Calu3 (cell line): ENCODE measurements around the gene TFF3. TPM values are rescaled to one million over a fixed set of nuclear protein-coding genes. Genes with fewer than 3 reads are reported as not detected.

Source experiments
- BruUV-seq: library from RNA; stranded (reverse); fragments of 400-500 nt; replicated peaks from 2 replicates; lab custom pipeline; 2021; lab: Mats Ljungman, UMichigan
- CTCF ChIA-PET: fragments of 300-600 bp; sonication (Branson Sonifier 250); formaldehyde crosslinking; loops from one replicate; lab custom pipeline; 2022; ENCODE audit warnings: antibody characterized with exemption; lab: Charles Lee
- DNase-seq: peaks from one replicate; pipeline ENCODE4 v3.0.0; 2022
- H3K27ac Mint-ChIP-seq: one replicate; pipeline ENCODE4 v1.8.0; 2022; ENCODE audit warnings: mixed read lengths; ENCODE audit not compliant: unreplicated experiment
- H3K27me3 Mint-ChIP-seq: one replicate; pipeline ENCODE4 v1.8.0; 2022; ENCODE audit warnings: mixed read lengths; ENCODE audit not compliant: unreplicated experiment
- H3K36me3 Mint-ChIP-seq: one replicate; pipeline ENCODE4 v1.8.0; 2022; ENCODE audit warnings: mild to moderate bottlenecking, moderate library complexity, mixed read lengths; ENCODE audit not compliant: insufficient read depth, unreplicated experiment
- H3K4me1 Mint-ChIP-seq: one replicate; pipeline ENCODE4 v1.8.0; 2022; ENCODE audit warnings: mild to moderate bottlenecking, low read depth, mixed read lengths; ENCODE audit not compliant: unreplicated experiment
- H3K4me3 Mint-ChIP-seq: one replicate; pipeline ENCODE4 v1.8.0; 2022; ENCODE audit warnings: mild to moderate bottlenecking, low read depth, moderate library complexity, mixed read lengths; ENCODE audit not compliant: unreplicated experiment
- H3K9me3 Mint-ChIP-seq: one replicate; pipeline ENCODE4 v1.8.0; 2022; ENCODE audit warnings: low read depth, mixed read lengths; ENCODE audit not compliant: unreplicated experiment
- CTCF ChIP-seq: fragments of 200-600 bp; IDR thresholded peaks from one replicate; pipeline ENCODE4 v1.8.0; 2022; ENCODE audit warnings: antibody characterized with exemption; ENCODE audit not compliant: unreplicated experiment
- intact Hi-C: fragments of 100-400 bp; cut with micrococcal nuclease; formaldehyde crosslinking; loops from one replicate; pipeline ENCODE4 v1.10.0; 2022; ENCODE audit not compliant: unreplicated experiment
- total RNA-seq: library from RNA; stranded (reverse); gene quantifications from 2 replicates; pipeline ENCODE4 v1.2.3, GENCODE V29; 2022

The TFF3 gene
- total RNA-seq, 1 experiment from 2014 or later, result not detected

- intact Hi-C loops, result no loop called here
- no peak for TF ChIP-seq CTCF
- no peak overlapping the region for H3K4me3 Mint-ChIP-seq
- H3K36me3 Mint-ChIP-seq, result no peaks in the 10 kb centered on the region
- H3K27me3 Mint-ChIP-seq, result peaks cover 5% of the 10 kb centered on the region
- no peak overlapping the region for H3K27ac Mint-ChIP-seq
- H3K9me3 Mint-ChIP-seq, result no peaks in the 10 kb centered on the region
- no TSS peak for BruUV-seq
- DNase-seq, result no peak
- H3K4me1 Mint-ChIP-seq, result peaks cover 8% of the 10 kb centered on the region
- CTCF ChIA-PET, result interaction anchor here (0.6 to 1.6 kb wide), 4 partner anchors 9 to 194 kb away, joined by 3 to 5 read pairs (median 4); no protein-coding TSS in a partner anchor
These were observed 23.8 kb upstream of the TFF3 start for GRCh38 chr21:42338729-42339715.

- no peak overlapping the region for H3K27ac Mint-ChIP-seq
- DNase-seq, result peak; percentile 76
- peaks cover 14% of the 10 kb centered on the region for H3K27me3 Mint-ChIP-seq
- BruUV-seq, result no TSS peak
- no peaks in the 10 kb centered on the region for H3K9me3 Mint-ChIP-seq
- peaks cover 8% of the 10 kb centered on the region for H3K4me1 Mint-ChIP-seq
- intact Hi-C loops, result no loop called here
- CTCF ChIA-PET, result interaction anchor here (0.6 to 1.6 kb wide), 5 partner anchors 23 to 193 kb away, joined by 3 to 5 read pairs (median 4); no protein-coding TSS in a partner anchor
- no peaks in the 10 kb centered on the region for H3K36me3 Mint-ChIP-seq
- TF ChIP-seq CTCF, result peak; percentile 30
- H3K4me3 Mint-ChIP-seq, result peak overlapping the region; percentile 30
These were observed 22.9 kb upstream of the TFF3 start for GRCh38 chr21:42337830-42338728.

DNA sequence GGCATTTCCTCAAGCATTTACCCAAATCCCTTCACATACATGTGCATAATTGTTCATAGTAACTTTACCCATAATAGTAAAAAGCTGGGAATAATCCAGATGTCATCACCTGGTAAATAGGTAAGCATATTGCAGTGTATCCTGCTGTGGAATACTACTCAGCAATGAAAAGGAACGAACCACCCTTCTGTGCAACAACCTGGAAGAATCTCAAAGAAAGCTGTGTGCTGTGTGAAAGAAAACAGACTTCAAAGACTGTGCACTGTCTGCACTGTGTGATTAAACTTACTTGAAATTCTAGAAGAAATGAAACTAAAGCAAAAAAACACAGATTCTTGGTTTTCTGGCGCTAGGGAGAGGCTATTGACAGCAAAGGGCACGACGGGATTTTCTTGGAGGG, 22.1 kb upstream of the TFF3 start:
- no peak for DNase-seq
- Mint-ChIP-seq H3K27ac (no peak overlapping the region), H3K9me3 (no peaks in the 10 kb centered on the region), H3K36me3 (no peaks in the 10 kb centered on the region), H3K4me1 (peaks cover 8% of the 10 kb centered on the region), H3K27me3 (peaks cover 14% of the 10 kb centered on the region), H3K4me3 (peak overlapping the region; percentile 30)
- TF ChIP-seq CTCF, result no peak
- intact Hi-C loops, result no loop called here
- BruUV-seq, result no TSS peak
- CTCF ChIA-PET, result interaction anchor here (0.6 to 1.1 kb wide), 2 partner anchors 27 to 28 kb away, joined by 3 to 5 read pairs; no protein-coding TSS in a partner anchor

- Mint-ChIP-seq H3K4me3 (no peak overlapping the region), H3K27me3 (peaks cover 27% of the 10 kb centered on the region), H3K9me3 (peaks cover 2% of the 10 kb centered on the region), H3K36me3 (no peaks in the 10 kb centered on the region), H3K4me1 (peaks cover 8% of the 10 kb centered on the region), H3K27ac (no peak overlapping the region)
- no TSS peak for BruUV-seq
- DNase-seq, result no peak
- TF ChIP-seq CTCF, result no peak
- CTCF ChIA-PET, result interaction anchor here (0.6 kb wide), 1 partner anchor 92 kb away, joined by 6 read pairs; no protein-coding TSS in a partner anchor
- intact Hi-C loops, result no loop called here
These were observed 20.8 kb upstream of the TFF3 start for GRCh38 chr21:42336054-42336453.
